HG03097 (cell line): ENCODE data around the gene DENND4A.
"Not testable (repeated sequence)": the region's sequence is repeated elsewhere in the genome, so short reads cannot be mapped to it uniquely, and the experiment has no call there.

ENCODE experiments used
- ATAC-seq: cut with Tn5 transposase; IDR thresholded peaks from one replicate; pipeline ENCODE4 v1.9.1; 2021; ENCODE audit not compliant: unreplicated experiment, low FRiP score

Gene DENND4A

DNA sequence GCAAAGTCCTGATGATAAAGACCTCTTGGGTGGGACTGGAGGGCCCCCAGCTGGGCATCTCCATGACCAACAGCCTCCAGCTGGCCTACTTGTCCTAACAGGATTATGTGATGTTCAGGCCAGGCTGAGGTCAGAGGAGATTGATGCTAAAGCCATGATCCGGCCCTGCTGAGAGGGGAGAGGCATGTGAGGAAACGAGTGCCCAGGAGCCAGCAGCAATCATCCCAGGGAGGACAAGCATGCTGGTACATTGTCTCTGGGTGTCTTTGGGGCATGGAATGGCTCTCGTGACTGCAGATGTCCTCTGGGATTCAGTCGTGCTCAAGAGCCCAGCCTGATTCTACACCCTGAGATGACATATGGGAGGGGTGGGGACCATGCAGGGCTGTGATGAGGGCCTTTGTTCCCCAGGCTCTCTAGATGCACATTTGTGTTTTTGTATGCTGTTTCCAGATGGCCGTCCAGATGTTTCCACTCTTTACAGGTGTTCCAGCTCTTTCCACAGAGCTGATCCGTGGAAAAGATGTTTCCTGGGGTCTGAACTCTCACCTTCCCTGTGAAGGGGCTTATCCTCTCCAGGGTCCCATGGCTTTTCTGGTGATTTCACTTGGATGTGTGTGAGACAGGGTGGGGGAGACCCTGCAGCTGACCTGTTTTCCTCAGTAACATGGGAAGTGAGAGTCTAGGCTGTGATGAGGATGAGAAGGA is 150.2 kb downstream of the DENND4A start:
- no peak for ATAC-seq

DNA sequence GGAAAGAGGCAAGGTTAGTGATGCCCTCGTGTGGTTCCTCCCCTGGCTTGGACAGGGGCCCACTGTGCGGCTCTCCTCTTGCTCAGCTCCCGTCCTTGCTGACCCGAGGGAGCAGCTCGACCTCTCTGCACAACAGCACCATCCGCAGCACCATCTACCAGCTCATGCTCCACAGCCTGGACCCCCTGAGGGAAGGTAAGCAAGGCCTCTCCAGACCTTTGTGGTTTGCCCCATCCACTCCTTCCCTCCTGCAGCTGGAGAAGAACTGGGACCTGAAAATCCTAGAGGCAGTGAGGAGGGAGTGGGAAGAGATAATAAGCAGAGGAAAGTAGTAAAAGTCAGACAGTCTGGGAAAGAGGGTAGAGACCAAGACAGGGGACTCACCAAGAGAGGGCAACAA is 152.6 kb downstream of the DENND4A start:
- no peak for ATAC-seq

DNA sequence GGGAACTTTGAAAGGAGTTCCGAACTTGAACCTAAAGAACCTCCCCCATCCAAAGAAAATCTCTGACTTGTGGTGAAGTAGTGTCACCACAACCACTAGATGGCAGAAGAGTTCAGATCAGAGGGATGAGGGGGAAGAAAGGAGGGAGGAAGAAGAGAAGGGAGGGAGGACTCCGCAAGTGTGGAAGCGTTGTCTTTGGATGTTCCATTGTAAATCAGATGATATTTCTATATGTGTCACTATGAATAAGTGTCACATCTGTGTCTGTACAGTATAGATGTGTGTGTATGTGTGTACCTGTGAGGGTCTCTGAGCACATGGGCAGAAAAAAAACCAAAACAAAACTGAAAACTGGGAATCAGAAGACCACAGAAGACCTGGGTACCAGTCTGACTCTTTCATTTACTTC is 153.4 kb downstream of the DENND4A start:
- no peak for ATAC-seq

DNA sequence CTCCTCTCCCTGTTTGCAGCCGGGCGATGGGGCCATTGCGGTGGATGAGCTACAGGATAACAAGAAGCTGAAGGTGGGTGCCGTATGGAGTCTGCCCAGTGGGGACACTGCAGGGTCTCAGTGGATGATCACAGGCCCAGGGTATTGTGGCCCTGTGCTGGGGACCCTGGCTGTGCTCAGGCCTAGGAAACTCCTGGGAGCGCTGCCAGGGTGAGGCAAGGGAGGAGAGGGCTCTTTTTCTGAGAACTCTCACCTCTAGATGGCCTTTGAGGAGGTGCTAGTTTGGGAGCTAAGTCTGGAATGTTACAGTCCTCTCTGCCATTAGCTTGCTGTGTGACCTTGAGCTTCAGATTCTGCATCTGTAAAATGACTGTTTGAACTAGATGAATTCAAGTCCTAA is 154.0 kb downstream of the DENND4A start:
- no peak for ATAC-seq

DNA sequence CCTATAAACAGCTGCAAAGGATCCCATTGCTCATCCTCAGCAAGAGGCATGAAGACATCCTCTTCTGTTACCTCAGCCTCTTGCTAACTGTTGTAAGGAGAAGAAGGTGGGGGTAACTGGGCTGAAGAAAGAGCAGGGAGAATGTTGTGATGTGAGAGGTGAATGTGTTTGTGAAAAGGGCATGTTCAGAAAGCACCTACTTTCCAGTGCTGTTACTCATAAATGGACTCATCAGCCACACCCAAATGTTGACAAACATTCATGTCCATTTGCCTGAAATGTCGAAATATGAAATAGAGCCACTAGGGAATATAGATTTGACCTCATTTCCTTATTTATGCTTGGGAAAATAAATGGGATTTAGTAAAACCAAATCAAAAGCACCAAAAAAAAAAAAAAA is 157.7 kb downstream of the DENND4A start:
- ATAC-seq: no peak

DNA sequence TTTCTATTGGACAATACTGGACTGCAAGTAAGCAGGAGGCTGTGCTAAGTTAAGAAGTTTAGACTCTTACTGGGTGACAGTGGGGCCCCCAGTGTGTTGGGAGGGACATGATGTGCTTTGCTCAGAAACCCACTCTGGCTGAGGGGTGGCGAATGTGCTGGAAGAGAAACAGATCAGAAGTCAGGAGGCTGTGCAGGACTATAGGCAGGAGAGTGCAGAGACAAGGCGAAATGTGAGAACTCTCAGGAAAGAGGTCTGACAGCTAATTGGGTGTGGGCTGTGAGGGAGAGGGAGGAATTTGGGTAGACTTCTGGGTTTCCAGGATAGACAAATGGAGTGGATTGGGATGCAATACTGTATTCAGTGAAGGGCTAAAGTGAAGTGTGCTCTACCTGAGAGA is 158.3 kb downstream of the DENND4A start:
- no peak for ATAC-seq

- no peak for ATAC-seq
These were observed 159.2 kb downstream of the DENND4A start for GRCh38 chr15:65632780-65633375.

- peak; percentile 51 for ATAC-seq
These were observed 160.6 kb downstream of the DENND4A start for GRCh38 chr15:65631503-65631902.

GRCh38 chr15:65630760-65631159 is 161.3 kb downstream of the DENND4A start:
- ATAC-seq: no peak

DNA sequence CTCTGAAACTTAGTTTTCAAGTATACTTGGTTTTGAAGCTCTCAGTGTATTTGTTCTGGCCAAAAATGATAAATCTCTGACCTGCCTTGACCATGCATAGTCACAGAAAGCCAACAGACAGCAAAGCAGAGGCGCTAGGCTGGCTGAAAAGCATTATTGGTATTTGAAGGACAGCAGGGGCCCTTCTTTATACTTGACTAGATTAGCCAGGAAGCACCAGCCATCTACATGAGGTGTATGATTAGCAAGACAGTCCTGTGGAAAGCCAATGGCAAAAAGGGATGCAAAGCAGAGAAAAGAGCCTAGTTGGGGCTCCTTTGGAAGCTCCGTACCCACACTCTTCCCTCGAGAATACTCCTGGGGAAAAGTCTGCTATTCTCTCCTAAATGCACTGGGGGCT is 162.5 kb downstream of the DENND4A start:
- no peak for ATAC-seq

DNA sequence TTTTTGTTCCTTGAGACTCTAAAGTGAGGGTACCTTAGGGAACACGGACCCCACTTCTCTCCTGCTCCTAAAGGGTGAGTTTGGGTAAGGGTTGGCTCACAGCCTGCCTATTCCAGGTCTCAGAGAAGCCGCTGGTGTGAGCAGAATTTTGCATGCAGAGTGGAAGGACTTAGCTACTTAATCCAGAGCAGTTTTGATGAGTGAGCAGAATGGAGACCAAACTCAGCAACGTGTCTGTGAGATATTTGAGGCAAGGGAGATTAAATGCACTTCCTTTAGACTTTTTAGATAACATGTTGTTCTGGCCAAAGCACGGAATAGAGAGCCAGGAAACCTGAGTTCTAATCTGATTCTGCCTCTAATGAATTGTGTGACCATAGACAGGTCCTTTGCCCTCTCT is 165.2 kb downstream of the DENND4A start:
- ATAC-seq: no peak

DNA sequence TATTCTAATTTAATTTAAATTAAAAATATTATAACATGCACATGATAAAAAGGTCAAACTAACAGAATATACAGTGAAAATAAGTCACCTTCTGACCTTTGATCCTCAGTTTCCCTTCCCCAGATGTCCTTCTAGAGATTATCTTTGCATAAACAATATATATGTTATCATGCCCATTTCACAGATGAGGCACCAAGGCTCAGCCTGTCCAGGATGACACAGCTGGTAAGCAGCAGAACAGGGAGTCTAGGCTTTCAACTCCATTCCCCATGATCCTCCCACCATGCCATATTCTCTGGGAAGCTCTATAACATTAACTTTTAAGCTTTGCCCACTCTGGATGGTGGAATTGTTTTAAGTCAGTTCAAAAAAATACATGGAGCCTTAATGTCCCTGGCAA is 169.0 kb downstream of the DENND4A start:
- ATAC-seq: no peak

DNA sequence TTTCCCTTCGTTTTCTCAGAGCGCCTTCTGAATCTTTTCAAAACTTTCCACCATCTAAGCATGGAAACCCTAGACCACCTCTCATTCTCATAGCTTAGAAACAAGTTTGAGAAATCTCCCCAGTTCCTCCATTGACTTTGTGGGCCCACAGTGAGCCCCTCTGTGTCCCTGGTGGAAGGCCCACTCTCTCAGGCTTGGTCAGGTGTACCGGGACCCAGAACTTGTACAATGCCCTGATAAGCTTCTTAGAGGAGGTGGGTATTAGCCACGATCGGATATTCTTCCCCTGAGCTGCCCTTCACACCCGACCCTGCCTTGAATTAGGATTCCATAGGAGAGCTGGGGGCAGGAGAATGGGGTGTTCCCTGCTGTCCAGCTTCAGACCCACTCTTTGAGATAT is 170.5 kb downstream of the DENND4A start, which contains the start of gene SLC24A1:
TSS of gene SLC24A1 (plus strand) at position 301 of the 400 bp plus-strand sequence. CDS start 2,143 bp downstream, outside the sequence.
- ATAC-seq: no peak

- ATAC-seq: no peak
These were observed 171.3 kb downstream of the DENND4A start for GRCh38 chr15:65620833-65621232.

- no peak for ATAC-seq
These were observed 172.3 kb downstream of the DENND4A start for GRCh38 chr15:65619626-65620290.

DNA sequence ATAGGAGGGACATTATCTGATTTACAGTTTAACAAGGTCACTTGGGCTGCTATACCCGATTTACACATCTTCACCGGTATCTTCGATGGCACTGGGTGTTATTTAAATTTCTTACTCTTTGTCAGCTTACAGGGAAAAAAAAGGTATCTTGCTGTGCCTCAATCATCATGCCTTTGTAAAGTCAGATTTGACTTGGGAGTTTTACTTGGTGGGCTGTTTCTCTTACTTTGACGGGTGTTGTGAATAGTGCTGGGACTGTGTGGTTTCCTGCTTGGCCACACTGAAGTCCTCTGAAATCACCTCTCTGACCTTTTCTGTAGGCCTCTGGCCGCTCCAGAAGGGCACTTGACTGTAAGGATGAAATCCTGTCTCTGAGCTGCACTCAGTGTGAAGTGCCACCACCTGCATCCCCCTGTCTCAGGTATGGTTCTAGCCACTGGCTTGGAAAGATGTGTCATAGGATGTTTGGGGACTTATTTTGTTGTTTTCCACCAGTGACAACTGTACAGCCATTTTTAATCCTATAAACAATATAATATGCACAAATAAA is 173.5 kb downstream of the DENND4A start:
- no peak for ATAC-seq

DNA sequence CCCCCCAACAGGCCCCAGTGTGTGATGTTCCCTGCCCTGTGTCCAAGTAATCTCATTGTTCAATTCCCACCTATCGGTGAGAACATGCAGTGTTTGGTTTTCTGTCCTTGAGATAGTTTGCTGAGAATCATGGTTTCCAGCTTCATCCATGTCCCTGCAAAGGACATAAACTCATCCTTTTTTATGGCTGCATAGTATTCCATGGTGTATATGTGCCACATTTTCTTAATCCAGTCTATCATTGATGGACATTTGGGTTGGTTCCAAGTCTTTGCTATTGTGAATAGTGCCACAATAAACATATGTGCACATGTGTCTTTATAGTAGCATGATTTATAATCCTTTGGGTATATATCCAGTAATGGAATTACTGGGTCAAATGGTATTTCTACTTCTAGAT is 176.2 kb downstream of the DENND4A start:
- ATAC-seq: not testable (repeated sequence)

- ATAC-seq: no peak
These were observed 178.9 kb downstream of the DENND4A start for GRCh38 chr15:65612949-65613744.

- no peak for ATAC-seq
These were observed 179.5 kb downstream of the DENND4A start for GRCh38 chr15:65612616-65612946.

DNA sequence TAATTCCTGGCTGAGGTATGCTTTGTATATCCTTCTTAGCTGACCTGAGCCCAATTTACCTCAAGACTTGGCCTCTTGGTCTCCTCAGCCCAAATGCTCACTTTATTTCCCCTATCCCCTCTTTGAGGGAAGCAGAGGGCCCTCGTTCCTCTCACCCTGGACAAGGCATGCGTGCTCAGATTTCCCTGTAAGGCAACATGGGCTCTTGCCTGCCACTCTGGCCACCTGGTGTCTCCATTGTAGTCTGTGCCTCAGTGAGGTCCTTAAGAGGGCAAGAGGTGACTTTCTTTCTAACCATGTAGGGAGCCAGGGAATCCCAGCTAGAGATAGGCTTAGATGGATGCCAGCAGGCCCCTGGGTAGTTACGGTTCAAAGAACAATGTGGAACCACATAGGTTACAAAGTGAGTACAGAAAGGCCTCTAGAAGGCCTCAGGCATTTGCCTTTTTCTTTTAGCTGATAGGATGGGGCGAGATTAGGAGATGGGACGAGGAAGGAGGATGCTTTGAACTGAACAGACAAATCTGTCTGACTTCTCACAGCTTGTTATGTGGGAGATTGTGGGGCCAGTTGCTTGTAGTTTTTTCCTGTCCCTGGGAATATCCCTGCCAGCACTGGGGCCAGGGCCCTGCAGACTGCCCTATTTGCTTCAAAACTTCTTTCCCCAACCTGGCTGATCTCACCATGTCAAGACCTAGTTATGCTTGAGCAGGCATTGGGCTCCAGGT is 180.0 kb downstream of the DENND4A start:
- ATAC-seq: no peak
